ENCODE results near the gene RBM20. TPM values are rescaled to one million over a fixed set of nuclear protein-coding genes. Genes with fewer than 3 reads are reported as not detected.
A peak's percentile ranks its signal among the peaks of the same experiment; 100 is the strongest.

RBM20 gene
- total and polyA plus RNA-seq, 2 of the 13 experiments (the other 11 are each of a cell fraction or from before 2014, with no cell fraction given) = 0.02 to 0.22 TPM

DNA sequence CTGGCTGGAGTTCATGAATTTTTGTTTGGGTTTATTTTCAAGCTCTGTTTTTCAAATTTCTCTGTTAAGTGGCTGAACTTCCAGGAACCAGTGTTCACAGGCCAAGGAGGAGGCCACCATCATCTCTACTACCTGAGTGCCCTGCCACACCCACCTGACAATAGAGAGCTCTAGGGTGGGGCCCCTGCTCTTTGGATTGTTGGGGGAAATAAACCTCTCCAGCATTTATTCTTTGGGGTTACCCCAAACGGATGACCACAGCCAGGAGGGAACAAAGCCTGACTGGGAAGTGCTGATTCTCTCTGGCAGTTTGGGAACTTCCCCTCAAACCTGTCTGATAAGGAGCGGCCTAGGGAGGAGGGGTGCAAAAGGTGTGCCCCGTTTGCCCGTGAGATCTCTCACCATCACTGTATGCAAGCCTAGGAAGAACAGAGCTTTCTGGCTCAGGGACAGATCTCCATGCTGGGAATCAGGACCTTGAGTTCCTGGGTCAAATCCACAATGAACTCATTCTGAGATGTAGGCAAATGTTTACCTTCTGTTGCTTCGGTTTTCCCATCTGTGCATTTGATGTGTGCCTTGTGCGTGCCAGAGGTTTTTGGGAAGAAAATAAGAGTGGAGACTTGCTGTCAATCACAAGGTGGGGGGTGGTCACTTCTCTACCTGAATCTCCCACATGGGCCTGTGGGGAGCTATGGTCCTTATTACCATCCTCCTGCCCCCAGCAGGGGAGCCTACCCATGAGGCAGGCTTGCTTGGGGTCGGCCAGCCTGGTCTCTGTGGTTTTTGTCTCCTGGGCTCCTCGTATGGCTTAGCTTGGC lies 199.9 kb downstream of the RBM20 start (continued):
- TF ChIP-seq, protein P1, sequence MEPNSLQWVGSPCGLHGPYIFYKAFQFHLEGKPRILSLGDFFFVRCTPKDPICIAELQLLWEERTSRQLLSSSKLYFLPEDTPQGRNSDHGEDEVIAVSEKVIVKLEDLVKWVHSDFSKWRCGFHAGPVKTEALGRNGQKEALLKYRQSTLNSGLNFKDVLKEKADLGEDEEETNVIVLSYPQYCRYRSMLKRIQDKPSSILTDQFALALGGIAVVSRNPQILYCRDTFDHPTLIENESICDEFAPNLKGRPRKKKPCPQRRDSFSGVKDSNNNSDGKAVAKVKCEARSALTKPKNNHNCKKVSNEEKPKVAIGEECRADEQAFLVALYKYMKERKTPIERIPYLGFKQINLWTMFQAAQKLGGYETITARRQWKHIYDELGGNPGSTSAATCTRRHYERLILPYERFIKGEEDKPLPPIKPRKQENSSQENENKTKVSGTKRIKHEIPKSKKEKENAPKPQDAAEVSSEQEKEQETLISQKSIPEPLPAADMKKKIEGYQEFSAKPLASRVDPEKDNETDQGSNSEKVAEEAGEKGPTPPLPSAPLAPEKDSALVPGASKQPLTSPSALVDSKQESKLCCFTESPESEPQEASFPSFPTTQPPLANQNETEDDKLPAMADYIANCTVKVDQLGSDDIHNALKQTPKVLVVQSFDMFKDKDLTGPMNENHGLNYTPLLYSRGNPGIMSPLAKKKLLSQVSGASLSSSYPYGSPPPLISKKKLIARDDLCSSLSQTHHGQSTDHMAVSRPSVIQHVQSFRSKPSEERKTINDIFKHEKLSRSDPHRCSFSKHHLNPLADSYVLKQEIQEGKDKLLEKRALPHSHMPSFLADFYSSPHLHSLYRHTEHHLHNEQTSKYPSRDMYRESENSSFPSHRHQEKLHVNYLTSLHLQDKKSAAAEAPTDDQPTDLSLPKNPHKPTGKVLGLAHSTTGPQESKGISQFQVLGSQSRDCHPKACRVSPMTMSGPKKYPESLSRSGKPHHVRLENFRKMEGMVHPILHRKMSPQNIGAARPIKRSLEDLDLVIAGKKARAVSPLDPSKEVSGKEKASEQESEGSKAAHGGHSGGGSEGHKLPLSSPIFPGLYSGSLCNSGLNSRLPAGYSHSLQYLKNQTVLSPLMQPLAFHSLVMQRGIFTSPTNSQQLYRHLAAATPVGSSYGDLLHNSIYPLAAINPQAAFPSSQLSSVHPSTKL (CRISPR knock-in tag; IDR thresholded peaks at IDR 0.05) = peak; percentile 85
- no peak for TF ChIP-seq ZNF615 (CRISPR knock-in tag; IDR thresholded peaks at IDR 0.05; ENCODE audit: borderline replicate concordance)
- no peak; the same call in 2 of the 3 replicates for TF ChIP-seq MXI1 (IDR thresholded peaks at IDR 0.05; ENCODE audit: borderline replicate concordance, low read depth, low read length)
- TF ChIP-seq TCF7L2 (IDR thresholded peaks at IDR 0.05; ENCODE audit: low read depth, low read length) = no peak
- TF ChIP-seq, protein P2, sequence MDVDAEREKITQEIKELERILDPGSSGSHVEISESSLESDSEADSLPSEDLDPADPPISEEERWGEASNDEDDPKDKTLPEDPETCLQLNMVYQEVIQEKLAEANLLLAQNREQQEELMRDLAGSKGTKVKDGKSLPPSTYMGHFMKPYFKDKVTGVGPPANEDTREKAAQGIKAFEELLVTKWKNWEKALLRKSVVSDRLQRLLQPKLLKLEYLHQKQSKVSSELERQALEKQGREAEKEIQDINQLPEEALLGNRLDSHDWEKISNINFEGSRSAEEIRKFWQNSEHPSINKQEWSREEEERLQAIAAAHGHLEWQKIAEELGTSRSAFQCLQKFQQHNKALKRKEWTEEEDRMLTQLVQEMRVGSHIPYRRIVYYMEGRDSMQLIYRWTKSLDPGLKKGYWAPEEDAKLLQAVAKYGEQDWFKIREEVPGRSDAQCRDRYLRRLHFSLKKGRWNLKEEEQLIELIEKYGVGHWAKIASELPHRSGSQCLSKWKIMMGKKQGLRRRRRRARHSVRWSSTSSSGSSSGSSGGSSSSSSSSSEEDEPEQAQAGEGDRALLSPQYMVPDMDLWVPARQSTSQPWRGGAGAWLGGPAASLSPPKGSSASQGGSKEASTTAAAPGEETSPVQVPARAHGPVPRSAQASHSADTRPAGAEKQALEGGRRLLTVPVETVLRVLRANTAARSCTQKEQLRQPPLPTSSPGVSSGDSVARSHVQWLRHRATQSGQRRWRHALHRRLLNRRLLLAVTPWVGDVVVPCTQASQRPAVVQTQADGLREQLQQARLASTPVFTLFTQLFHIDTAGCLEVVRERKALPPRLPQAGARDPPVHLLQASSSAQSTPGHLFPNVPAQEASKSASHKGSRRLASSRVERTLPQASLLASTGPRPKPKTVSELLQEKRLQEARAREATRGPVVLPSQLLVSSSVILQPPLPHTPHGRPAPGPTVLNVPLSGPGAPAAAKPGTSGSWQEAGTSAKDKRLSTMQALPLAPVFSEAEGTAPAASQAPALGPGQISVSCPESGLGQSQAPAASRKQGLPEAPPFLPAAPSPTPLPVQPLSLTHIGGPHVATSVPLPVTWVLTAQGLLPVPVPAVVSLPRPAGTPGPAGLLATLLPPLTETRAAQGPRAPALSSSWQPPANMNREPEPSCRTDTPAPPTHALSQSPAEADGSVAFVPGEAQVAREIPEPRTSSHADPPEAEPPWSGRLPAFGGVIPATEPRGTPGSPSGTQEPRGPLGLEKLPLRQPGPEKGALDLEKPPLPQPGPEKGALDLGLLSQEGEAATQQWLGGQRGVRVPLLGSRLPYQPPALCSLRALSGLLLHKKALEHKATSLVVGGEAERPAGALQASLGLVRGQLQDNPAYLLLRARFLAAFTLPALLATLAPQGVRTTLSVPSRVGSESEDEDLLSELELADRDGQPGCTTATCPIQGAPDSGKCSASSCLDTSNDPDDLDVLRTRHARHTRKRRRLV (CRISPR knock-in tag; IDR thresholded peaks at IDR 0.05) = no peak
- TF ChIP-seq, protein P3, sequence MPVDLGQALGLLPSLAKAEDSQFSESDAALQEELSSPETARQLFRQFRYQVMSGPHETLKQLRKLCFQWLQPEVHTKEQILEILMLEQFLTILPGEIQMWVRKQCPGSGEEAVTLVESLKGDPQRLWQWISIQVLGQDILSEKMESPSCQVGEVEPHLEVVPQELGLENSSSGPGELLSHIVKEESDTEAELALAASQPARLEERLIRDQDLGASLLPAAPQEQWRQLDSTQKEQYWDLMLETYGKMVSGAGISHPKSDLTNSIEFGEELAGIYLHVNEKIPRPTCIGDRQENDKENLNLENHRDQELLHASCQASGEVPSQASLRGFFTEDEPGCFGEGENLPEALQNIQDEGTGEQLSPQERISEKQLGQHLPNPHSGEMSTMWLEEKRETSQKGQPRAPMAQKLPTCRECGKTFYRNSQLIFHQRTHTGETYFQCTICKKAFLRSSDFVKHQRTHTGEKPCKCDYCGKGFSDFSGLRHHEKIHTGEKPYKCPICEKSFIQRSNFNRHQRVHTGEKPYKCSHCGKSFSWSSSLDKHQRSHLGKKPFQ (CRISPR knock-in tag; IDR thresholded peaks at IDR 0.05; ENCODE audit: insufficient replicate concordance) = no peak
- TF ChIP-seq ZNF746 (CRISPR knock-in tag; IDR thresholded peaks at IDR 0.05) = no peak
- no peak for TF ChIP-seq MED8 (CRISPR knock-in tag; IDR thresholded peaks at IDR 0.05; ENCODE audit: insufficient replicate concordance)
- TF ChIP-seq HCFC1 (IDR thresholded peaks at IDR 0.05; ENCODE audit: low read depth, low read length) = no peak
- no peak for TF ChIP-seq ZNF775 (CRISPR knock-in tag; IDR thresholded peaks at IDR 0.05; ENCODE audit: borderline replicate concordance)
- no peak for TF ChIP-seq SMC3 (IDR thresholded peaks at IDR 0.05; ENCODE audit: low read length)
- peak; percentile 51; the same call in 1 of the 2 replicates for TF ChIP-seq ZKSCAN8 (CRISPR knock-in tag; IDR thresholded peaks at IDR 0.05; ENCODE audit: borderline replicate concordance)
- TF ChIP-seq ZBTB7A (CRISPR knock-in tag; IDR thresholded peaks at IDR 0.05) = no peak
- no peak for TF ChIP-seq ZNF790 (CRISPR knock-in tag; IDR thresholded peaks at IDR 0.05; ENCODE audit: borderline replicate concordance)
- no peak for TF ChIP-seq ZNF431 (CRISPR knock-in tag; IDR thresholded peaks at IDR 0.05; ENCODE audit: borderline replicate concordance, low read depth)
- no peak for TF ChIP-seq MXD4 (CRISPR knock-in tag; IDR thresholded peaks at IDR 0.05)
- TF ChIP-seq SRF (IDR thresholded peaks at IDR 0.05; ENCODE audit: low read depth, low read length) = no peak
- no peak for TF ChIP-seq ZNF773 (CRISPR knock-in tag; IDR thresholded peaks at IDR 0.05; ENCODE audit: borderline replicate concordance)
- TF ChIP-seq NR2F6 (IDR thresholded peaks at IDR 0.05) = peak; percentile 48
- TF ChIP-seq NR2F6 (CRISPR knock-in tag; IDR thresholded peaks at IDR 0.05) = peak; percentile 83
- TF ChIP-seq RFXANK (CRISPR knock-in tag; IDR thresholded peaks at IDR 0.05) = no peak
